ENCODE results near the gene FGD3.

FGD3 gene

DNA sequence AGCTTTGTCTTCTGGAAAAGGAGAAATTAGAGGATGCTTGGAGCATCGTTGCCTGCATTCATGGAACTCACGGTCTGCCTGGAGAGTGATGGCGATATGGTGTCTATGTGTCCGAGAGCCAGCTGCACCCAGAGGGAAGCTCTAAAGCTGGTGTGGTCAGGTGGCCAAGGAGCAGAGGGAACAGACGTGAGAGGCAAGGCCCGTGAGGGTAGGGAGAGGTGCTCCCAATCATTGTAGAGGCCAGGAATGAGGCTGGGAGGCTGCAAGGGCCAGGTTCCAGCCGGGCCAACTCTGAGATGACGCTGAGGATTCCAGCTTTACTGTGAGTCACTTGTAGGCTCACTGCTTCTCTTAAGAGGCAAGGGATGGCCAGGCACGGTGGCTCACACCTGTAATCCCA is 7.6 kb downstream of the FGD3 start:
- DNase-seq = no peak

DNA sequence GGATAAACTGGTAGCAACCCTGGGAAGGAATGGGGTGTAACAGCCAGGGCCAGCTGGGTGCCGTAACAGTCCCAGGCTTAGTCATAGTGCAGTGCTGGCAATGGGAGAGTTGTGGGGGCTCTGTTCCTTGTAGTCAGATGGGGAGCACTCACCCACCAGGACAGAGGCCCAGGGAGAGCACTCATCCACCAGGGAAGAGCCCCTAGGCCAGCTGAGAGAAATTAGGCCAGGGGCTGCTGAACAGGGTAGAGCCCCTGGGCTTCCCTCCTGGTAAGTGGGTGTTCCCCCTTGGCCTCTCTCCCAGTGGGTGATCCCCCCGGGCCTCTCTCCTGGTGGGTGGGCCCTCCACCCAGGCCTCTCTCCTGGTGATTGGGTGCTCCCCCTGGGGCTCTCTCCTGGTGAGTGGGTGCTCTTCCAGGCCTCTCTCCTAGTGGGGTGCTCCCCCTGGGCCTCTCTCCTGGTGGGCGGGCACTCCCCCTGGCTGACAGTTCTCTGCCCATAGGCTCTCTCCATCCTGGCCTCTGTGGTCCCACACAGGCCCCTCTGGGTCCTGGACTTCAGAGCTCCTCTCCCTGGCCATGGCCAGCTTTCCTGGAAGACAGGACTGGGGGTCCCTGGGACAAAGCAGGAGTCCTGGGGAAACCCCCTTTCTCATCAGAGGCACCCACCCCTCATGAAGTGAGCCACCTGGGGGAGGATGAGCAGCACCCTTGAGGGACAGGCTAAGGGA is 13.4 kb downstream of the FGD3 start:
- no peak for DNase-seq

DNA sequence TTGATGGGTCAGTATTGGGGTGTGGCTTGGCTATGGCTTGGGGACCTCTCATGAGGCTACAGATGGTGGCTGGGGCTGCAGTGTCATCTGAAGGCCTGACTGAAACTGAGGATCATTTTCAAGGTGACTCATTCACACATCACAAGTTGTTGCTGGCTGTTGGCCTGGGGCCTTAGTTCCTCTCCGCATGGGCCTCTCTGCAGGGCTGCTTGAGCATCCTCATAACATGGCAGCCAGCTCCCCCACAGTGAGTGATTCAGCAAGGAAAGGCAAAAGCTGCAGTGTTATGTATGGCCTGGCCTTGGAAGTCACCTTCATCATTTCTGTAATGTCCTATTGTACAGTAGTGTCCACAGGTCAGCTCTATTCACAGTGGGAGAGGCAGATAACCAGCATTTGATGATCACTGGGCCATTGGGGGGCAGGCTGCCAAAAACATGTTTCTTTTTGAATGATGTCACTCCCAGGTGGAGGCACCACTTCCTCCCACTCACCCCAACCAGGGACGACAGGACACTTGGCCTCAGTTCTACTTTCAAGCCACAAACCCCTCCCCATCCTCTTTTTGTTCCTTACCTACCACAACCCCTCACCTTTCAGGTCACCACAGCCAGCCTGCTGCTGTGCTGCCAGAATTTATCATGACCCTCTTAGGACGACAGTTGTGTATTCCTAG is 14.4 kb downstream of the FGD3 start:
- no peak for DNase-seq

DNA sequence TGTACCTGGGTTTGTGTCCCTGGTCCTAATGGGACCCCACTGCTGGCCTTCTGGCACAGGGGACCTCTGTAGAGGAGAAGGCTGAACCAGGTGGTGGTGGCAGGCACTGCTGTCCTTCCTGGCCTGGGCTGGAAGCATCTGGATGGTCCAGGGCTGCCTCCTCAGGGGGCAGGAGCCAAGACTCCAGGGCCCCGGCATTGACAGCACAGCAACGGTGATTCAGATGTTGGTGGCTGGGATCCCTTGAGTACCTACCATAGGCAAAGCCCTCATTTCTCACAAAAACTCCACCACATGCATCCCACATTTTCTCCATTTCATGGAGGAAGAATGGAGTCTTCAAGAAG is 15.0 kb downstream of the FGD3 start:
- no peak for DNase-seq

DNA sequence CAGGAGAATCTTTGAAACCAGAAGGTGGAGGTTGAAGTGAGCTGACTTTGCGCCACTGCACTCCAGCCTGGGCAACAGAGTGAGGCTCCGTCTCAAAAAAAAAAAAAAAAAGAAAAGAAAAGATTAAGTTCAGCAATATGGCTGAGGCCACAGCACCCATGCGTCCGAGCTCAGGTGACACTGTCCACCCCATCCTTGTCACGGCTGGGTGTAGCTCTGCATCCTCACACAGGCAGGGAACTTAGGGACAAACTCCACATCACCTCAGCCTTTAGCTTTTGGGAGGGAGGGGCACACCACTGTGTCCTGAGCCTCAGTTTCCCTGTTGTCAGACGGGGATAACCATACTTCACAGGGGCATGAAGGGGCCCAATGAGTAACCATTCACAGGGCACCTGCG is 15.5 kb downstream of the FGD3 start:
- DNase-seq = no peak

DNA sequence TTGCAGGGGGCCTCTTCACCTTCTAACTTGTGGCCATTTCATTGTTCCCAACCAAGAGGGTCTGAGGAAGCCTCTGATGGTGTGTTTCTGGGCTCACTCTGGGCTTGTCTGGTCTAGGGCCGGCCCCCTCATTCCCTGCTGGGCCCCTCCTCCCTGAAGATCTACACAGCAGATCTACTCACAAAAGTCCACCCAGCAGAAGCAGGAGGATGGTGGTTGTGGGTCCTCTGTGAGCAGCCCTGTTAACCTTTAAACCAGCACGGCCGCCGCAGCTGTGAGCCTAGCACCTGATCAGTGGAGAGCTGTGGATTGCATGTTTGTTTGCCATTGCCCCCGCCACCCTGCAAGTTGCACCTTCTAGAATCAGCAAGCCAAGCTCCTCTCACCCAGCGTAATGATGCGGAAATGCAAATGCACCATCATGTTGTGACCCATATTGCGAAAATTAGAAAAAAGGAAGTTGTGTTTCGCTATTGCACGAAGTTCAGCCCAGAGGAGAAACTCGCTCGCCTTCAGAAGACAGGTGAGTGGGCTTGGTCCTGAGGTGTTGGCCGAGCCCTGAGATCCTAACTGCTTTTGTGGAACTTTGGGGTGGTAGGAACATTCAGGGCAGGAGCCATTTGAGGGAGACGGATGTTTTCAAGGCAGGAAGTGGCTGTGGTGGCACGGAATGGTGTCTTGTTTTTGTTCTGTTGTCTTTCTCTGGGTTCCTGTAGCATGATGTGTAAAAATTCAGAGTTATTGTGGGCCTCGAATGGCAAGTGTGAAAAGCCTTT is 16.7 kb downstream of the FGD3 start:
- DNase-seq = no peak

DNA sequence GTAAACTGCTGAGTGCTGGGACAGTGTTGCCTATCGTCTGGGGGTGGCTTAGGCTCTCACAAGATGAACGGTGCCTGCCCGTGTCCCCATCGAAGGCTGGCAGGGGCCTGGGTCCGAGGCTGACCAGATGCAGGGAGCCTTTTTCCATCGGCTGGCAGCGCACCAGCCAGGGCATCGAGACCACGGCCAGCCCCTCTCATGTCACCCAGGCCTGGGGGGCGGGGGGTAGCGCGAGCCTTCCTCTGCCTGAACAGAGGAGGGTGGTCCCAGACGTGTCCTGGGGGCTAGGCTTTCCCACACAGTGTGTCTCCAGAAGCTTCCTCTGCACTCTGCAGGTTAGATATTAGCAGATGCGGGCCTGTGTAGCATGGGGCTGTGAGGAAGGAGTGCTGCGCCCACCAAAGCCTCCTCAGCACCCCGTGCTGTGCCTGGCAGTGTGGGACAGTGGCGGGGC is 17.3 kb downstream of the FGD3 start:
- DNase-seq = no peak

DNA sequence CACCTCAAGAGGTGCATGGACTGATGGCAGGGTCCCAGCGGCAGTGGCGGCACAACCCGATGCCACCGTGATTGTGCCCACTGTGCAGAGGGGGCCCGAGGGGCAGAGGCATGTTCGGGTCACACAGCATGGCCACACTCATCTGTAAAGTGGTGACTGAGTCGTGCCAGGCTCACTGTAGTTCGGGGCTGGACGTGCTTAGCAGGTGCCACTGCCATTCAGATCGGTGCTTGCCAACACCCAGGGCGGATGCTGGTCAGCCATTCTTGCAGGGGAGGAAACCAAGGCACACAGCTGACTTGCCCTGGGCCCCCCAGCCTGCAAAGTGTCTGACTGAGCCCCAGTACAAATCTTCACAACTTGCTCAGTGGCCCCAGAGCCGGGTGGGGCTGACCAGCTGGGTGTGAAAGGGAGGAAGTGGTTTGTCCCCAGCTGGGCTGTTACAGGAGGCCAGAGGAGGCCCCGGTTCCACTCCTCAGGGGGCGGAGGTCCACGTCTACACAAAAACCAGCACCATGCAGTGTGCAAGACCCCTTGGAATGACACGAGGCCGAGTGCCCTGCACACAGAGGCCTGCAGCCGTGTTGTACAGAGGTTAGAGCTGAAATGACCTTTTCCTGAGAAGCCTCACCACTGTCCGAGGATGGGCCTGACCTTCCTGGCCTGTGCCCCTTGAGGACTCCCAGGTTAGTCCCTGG is 17.9 kb downstream of the FGD3 start:
- no peak for DNase-seq

DNA sequence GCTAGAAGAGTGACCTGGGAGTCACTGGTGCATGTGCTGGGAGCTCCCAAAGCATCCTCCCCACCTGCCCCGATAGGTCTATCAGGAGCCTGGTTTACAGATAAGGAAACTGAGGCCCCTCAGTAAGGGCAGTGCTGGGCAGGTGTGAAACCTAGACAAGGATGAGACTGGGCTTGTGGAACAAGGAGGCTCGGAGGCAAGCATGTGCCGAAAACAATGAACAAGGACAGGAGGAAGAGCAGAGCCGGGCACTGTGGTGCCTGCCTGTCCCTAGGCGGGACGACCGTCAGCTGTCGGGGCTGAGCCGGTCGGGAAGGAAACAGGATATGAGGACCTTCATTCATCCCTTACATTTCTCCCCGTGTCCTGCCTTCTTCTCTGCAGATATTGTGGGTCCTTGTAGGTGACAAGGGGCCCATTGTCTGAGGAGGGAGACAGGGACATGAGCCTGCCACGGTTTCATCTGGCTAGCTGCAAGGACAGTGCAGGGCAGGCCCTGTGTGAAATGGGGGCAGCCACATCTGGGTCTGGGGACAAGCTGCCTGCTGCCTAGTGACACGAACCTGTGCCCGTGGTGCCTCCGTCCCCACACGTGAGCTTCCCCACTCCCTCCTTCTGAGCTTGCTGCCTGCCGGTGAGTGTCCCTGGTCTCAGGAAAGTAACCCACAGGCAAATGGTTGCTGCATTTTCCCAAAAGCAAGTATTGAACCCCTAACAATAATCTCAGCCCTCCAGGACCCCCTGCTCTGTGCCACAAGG is 18.6 kb downstream of the FGD3 start:
- no peak for DNase-seq

DNA sequence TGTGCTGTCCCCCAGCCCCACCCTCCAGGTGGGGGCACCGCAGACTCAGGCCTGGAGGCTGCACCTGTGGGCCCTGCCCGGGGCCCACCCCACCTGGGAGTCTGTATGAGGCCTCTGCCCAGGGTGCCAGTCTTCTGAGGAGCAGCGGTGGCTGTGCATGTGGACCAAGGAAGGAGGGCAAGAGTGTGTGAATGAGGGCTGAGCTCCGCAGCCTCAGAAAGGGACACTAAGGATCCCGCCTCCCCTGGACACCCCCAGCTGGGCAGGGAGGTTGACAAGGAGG is 19.1 kb downstream of the FGD3 start:
- no peak for DNase-seq

DNA sequence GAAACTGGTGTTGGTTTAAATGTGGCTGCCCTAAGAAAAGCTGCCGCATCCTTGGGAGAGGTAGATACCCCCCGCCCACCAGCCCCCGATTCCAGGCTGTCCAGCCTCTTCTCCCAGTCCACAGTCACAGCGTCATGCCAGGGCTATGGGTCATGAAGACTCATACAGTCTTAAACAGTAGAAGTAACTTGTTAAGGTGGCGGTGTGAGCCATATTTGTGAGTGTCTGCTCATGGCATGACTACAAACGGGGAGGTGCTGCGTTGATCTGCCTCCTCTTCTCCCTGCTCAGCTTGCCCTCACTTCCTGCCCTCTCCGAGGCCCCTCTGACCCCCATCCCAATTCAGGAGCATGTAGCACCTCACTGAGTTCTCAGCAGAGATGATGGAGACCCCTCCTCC is 20.8 kb downstream of the FGD3 start:
- DNase-seq = no peak

DNA sequence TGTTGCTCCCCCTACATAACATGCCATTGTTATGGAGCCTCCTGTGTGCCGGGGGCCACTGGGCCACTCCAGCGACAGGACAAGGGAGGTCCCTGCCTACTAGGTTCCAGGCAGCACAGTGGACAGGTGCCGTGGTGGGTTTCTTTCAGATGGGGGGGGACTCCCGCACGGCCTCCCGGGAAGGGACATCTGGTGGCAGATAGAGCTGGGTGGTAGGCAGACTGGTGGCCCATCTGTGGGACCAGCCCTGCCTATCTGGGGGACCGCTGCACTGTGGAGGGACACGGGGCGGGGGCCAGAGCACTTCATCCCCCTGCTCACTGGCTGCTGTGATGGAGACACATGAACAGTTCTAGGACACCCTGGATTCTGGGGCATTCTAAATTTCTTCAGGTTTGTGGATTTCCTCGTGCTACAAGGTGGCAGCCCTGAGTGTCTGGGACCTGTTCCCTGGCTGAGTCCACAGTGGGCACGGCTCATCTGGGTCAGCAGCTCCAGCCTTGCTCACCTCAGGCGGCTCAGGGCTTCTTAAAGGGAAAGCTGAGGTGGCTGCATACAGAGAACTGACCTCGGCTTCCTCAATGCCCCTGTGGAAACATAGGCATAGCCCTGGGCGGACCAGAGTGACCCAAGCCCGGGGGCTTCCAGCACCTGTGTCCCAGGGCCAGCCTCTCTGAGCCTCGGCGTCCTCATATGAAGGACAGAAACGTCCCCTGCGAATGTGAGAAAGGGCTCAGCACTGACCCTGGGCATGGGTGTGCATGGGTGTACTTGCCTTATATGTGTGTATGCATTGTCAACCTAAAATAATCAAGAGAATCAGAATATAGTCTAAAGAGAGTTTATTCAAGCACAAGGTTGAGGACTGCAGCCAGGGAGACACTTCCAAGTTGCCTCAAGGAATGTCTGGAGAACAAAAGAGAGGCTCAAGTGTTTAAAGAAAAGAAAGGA is 22.5 kb downstream of the FGD3 start:
- DNase-seq = no peak

DNA sequence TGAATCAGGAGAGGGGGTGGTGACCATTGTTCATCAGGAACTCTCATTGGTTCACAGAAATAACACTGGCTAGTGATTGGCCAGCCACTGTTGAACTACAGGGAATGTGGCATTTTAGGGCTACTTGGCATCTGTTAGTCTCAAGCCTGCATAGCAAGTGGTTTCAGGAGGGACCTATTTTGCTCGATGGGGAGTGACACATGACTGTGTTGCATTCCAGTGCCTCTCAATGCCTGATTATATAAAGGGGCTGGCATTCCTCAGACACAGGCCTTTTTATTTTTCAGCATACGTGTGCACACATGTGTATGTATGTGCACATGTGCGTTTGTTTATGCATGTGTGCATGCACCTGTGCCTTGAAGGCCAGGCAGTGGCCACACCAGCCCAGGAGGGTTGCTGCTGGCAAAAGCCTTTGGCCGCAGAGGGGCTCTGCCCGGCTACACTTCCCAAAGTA is 23.2 kb downstream of the FGD3 start:
- DNase-seq = no peak

DNA sequence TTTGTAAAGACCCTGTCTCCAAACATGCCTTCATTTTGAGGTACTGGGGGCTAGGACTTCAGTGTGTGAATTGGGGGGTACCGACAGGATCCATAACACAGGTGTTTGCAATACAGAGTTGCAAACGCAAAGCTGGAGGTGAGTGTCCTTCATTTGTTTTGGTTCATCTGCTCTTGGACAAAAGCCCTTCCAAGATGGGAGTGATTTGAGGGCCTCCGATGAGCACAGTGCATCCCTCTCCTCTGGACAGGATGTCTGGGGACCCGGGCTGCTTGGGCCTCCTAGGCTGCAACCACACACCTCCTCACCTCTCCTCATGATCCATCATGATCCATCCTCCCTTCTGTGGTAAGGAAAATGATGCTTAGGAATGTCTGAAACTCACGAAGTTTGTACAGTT is 23.8 kb downstream of the FGD3 start:
- DNase-seq = no peak

DNA sequence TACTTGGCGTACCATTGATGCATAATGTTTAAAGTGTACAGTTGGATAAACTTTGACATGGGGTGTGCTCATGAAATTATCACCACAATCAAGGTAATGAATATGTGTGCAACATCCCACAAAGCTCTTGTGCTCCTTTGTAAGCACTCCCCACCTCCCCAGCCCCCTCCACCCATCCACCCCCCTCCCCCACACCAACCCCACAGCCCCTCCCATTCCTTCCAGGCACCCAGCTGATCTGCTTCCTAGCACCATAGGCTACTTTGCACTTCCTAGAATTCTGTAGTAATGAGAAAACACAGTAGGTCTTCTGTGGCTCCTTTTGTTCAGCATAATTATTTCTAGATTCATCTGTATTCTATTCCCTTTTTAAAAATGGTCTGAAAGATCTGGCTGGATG is 24.5 kb downstream of the FGD3 start:
- no peak for DNase-seq

DNA sequence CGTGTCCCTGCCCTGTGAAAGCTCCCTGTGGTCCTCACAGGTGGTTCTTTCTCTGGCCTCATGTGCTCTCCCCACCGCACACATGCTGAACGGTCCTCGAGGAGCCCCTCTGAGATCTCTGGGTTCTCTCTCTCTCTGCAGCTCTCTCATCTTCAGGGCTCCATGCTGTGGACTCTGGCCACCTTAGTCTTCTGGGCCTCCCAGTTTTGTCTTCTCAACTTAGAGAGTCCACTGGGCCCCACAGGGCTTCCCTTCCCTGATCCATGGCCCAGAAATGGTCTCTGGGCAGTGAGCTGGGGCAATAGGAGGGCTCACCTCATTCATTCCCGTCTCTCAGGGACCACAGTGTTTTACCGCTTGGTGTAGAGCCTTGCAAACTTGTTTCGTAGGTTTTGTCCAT is 26.4 kb downstream of the FGD3 start:
- DNase-seq = no peak

DNA sequence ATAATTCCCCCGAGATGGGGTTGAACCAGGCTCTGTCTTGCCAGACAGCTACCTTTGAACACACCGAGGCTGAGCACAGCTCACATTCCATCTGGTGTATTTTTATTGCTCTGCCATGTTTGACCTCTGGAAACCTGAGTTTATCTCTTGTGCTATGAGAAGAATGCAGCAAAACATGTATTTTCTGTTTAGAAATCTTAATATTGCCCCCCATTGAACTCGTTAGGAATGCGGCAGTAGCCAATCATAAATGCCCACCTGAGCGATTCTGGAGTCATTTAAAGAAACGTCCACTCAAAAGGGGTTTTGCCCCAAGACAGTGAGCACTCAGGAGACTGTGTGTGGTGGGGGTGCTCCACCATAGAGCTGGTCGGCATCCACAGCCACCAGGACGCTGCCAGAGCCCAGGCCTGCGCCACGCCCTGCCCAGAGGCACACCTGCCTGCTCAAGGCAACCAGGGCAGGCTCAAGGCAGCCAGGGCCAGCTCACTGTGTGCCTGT is 26.9 kb downstream of the FGD3 start:
- DNase-seq = no peak

DNA sequence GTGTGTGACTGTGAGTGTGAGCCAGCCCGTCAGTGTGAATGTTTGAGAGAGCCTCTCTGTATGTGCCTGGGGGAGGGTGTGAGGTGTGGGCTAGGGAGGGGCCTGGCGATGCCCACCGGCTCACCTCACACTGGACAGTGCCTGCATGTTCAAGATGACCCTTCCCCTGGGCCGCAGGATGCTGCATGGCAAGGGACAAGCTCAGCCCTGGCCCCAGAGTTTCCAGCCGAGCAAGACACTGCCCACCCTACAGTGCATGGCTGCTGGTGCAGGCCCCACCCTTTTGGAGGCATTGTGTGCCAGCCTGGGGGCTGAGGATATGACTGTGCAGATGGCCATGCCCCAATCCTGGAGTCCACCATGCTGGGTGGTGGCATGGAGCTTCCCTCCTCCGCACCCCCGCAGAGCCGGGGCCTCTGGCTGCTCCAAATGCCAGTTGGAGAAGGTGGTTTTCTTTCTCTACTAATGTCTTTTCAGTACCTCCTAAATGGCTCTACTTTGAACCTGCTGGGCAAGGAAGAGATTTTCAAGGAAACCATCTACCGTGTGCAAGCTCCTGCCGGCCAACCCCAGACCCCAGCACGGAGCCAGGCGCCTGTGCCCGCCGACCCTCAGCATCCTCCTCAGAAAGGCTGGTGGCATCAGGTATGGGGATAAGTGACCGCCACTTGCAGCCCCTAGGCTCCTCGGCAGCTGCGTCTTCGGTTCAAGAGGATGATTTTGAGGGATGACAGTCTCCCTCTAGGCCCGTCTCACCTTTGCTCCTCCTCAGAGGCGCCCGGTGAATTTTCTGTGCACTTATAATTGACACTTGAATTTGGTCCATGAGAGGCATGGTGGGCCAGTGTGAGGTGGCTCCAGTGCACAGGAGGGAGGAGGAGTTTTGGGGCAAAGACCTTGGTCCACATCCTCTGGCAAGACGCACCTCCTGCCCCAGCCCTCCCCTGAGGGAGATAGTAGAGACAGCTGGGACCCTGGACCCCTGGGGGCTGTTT is 27.7 kb downstream of the FGD3 start:
- DNase-seq = no peak

DNA sequence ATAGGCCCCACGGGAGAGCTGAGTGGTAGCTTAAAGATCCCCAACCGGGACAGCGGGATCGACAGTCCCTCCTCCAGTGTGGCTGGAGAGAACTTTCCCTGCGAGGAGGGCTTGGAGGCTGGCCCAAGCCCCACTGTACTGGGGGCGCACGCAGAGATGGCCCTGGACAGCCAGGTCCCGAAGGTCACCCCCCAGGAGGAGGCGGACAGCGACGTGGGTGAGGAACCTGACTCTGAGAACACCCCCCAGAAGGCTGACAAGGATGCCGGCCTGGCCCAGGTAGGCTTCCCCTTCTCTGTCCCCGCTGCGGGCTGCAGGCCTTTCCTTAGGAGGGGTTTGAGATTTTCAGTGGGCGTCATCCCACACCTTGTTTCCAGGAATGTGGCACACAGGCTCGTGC is 29.1 kb downstream of the FGD3 start:
- DNase-seq = no peak

DNA sequence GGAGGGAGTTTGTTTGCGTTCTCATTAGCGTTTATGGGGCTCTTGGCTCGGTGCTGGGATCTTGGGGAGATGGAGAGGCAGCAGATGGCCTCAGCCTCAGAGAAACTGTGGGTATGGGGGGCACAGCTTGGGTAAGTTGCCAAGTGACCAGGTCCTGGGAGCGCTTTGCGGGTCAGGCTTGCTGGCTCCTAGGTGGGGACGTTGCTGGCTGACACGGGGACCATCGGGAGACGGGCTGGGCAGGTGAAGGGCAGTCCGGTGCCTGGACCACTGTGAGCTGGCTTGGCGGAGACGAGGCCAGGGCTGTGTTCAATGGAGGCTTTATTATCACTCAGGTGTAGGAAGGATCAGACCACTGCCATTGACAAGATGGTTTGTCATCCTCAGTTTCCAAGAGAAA is 30.0 kb downstream of the FGD3 start:
- no peak for DNase-seq

Measured in cerebellar nuclear complex (tissue), 1 donor.